Measurements from ENCODE around the gene POLR3A. TPM values are rescaled to one million over a fixed set of nuclear protein-coding genes. Genes with fewer than 3 reads are reported as not detected.

POLR3A gene
- total and polyA plus RNA-seq, 2 of the 13 experiments (the other 11 are each of a cell fraction or from before 2014, with no cell fraction given): 13.6 to 19.2 TPM

DNA sequence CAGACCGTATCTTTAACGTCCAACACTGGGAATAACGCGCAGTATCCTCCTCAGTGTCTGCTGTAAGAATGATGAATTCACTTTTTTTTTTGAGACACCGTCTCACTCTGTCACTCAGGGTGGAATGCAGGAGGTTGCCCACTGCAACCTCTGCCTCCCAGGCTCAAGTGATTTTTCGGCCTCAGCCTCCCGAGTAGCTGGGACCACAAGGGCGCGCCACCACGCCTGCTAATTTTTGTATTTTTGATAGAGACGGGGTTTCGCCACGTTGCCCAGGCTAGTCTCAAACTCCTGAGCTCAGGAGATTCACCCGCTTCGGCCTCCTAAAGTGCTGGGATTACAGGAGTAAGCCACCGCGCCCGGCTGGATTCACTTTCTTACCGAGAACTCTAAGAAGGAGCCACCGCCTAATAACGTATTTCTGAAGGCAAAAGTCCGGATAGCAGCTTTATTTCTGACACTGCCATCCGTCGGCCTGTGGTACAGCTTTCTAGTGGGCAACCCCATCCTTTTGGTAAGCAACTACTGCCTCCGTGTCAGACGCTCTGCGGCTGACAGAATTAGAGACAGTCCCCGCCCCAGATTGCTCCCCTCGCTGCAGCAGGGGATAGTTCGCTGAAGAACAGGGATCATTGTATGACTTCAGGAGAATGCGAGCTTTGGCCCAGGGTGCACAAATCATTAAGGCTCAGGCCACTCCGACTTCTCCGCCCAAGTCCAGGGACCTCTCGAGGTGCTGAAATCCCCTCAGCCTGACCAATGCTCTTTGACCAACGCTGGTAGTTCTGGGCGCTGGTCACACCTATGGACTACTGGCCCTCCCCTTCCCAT is 662 bp downstream of the POLR3A start (continued):
- TF ChIP-seq, protein P1, sequence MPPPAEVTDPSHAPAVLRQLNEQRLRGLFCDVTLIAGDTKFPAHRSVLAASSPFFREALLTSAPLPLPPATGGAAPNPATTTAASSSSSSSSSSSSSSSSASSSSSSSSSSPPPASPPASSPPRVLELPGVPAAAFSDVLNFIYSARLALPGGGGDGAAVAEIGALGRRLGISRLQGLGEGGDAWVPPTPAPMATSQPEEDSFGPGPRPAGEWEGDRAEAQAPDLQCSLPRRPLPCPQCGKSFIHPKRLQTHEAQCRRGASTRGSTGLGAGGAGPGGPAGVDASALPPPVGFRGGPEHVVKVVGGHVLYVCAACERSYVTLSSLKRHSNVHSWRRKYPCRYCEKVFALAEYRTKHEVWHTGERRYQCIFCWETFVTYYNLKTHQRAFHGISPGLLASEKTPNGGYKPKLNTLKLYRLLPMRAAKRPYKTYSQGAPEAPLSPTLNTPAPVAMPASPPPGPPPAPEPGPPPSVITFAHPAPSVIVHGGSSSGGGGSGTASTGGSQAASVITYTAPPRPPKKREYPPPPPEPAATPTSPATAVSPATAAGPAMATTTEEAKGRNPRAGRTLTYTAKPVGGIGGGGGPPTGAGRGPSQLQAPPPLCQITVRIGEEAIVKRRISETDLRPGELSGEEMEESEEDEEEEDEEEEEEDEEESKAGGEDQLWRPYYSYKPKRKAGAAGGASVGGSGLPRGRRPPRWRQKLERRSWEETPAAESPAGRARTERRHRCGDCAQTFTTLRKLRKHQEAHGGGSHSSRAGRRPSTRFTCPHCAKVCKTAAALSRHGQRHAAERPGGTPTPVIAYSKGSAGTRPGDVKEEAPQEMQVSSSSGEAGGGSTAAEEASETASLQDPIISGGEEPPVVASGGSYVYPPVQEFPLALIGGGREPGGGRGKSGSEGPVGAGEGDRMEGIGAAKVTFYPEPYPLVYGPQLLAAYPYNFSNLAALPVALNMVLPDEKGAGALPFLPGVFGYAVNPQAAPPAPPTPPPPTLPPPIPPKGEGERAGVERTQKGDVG (CRISPR knock-in tag; IDR thresholded peaks at IDR 0.05; ENCODE audit: borderline replicate concordance): no peak
- TF ChIP-seq HNF4G (IDR thresholded peaks at IDR 0.05; ENCODE audit: borderline replicate concordance, low read depth, low read length) (peak; percentile 89), HNF4G (CRISPR knock-in tag; IDR thresholded peaks at IDR 0.05; ENCODE audit: borderline replicate concordance, low read depth) (no peak), SOX6 (IDR thresholded peaks at IDR 0.05) (no peak), SOX6 (CRISPR knock-in tag; IDR thresholded peaks at IDR 0.05) (peak; percentile 66), RORA (CRISPR knock-in tag; IDR thresholded peaks at IDR 0.05) (no peak), HNF4A (CRISPR knock-in tag; IDR thresholded peaks at IDR 0.05) (peak; percentile 94), ZNF761 (CRISPR knock-in tag; conservative IDR thresholded peaks at IDR 0.05) (peak; percentile 21; the same call in 1 of the 2 replicates), ZNF782 (CRISPR knock-in tag; IDR thresholded peaks at IDR 0.05; ENCODE audit: borderline replicate concordance) (no peak; the same call in 1 of the 2 replicates), TBL1XR1 (IDR thresholded peaks at IDR 0.05; ENCODE audit: borderline replicate concordance, low read length, partially characterized antibody) (no peak), LCORL (IDR thresholded peaks at IDR 0.05) (no peak), LCORL (CRISPR knock-in tag; IDR thresholded peaks at IDR 0.05) (peak; percentile 38; the same call in 1 of the 2 replicates), RBM22 (optimal IDR thresholded peaks at IDR 0.05; ENCODE audit: low read length) (no peak), SIN3A (IDR thresholded peaks at IDR 0.05; ENCODE audit: borderline replicate concordance, low read depth, low read length) (peak; percentile 27; the same call in 1 of the 2 replicates), KMT2A (CRISPR knock-in tag; IDR thresholded peaks at IDR 0.05) (no peak), ZNF317 (CRISPR knock-in tag; IDR thresholded peaks at IDR 0.05) (peak; percentile 93)
- TF ChIP-seq, protein P2, sequence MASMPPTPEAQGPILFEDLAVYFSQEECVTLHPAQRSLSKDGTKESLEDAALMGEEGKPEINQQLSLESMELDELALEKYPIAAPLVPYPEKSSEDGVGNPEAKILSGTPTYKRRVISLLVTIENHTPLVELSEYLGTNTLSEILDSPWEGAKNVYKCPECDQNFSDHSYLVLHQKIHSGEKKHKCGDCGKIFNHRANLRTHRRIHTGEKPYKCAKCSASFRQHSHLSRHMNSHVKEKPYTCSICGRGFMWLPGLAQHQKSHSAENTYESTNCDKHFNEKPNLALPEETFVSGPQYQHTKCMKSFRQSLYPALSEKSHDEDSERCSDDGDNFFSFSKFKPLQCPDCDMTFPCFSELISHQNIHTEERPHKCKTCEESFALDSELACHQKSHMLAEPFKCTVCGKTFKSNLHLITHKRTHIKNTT (CRISPR knock-in tag; IDR thresholded peaks at IDR 0.05): no peak
- TF ChIP-seq, protein P3, sequence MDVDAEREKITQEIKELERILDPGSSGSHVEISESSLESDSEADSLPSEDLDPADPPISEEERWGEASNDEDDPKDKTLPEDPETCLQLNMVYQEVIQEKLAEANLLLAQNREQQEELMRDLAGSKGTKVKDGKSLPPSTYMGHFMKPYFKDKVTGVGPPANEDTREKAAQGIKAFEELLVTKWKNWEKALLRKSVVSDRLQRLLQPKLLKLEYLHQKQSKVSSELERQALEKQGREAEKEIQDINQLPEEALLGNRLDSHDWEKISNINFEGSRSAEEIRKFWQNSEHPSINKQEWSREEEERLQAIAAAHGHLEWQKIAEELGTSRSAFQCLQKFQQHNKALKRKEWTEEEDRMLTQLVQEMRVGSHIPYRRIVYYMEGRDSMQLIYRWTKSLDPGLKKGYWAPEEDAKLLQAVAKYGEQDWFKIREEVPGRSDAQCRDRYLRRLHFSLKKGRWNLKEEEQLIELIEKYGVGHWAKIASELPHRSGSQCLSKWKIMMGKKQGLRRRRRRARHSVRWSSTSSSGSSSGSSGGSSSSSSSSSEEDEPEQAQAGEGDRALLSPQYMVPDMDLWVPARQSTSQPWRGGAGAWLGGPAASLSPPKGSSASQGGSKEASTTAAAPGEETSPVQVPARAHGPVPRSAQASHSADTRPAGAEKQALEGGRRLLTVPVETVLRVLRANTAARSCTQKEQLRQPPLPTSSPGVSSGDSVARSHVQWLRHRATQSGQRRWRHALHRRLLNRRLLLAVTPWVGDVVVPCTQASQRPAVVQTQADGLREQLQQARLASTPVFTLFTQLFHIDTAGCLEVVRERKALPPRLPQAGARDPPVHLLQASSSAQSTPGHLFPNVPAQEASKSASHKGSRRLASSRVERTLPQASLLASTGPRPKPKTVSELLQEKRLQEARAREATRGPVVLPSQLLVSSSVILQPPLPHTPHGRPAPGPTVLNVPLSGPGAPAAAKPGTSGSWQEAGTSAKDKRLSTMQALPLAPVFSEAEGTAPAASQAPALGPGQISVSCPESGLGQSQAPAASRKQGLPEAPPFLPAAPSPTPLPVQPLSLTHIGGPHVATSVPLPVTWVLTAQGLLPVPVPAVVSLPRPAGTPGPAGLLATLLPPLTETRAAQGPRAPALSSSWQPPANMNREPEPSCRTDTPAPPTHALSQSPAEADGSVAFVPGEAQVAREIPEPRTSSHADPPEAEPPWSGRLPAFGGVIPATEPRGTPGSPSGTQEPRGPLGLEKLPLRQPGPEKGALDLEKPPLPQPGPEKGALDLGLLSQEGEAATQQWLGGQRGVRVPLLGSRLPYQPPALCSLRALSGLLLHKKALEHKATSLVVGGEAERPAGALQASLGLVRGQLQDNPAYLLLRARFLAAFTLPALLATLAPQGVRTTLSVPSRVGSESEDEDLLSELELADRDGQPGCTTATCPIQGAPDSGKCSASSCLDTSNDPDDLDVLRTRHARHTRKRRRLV (CRISPR knock-in tag; IDR thresholded peaks at IDR 0.05): peak; percentile 89; the same call in 1 of the 2 replicates
- TF ChIP-seq, protein P4, sequence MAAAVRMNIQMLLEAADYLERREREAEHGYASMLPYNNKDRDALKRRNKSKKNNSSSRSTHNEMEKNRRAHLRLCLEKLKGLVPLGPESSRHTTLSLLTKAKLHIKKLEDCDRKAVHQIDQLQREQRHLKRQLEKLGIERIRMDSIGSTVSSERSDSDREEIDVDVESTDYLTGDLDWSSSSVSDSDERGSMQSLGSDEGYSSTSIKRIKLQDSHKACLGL (CRISPR knock-in tag; IDR thresholded peaks at IDR 0.05): peak; percentile 62; the same call in 1 of the 2 replicates
